ENCODE data around the gene LARGE1.

DNA sequence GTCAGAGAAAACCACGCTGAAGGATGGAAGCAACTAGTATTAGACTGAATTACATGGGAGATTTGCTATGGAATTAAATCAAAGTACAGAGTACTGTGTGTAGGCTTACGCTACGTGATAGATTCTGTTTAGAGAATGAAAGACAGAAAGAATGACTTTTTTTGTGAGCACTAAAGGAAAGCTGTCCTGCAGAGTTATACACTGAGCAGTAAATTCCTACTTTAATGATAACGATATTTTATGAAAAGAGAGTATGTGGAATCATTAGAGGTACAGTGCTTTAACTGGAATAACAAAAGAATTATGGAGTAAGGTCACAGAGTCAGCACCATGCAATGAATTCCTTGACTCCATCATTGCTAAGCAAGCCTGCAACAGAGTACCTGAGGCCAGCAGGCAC, 566.8 kb downstream of the LARGE1 start:
- TF ChIP-seq, protein P1, sequence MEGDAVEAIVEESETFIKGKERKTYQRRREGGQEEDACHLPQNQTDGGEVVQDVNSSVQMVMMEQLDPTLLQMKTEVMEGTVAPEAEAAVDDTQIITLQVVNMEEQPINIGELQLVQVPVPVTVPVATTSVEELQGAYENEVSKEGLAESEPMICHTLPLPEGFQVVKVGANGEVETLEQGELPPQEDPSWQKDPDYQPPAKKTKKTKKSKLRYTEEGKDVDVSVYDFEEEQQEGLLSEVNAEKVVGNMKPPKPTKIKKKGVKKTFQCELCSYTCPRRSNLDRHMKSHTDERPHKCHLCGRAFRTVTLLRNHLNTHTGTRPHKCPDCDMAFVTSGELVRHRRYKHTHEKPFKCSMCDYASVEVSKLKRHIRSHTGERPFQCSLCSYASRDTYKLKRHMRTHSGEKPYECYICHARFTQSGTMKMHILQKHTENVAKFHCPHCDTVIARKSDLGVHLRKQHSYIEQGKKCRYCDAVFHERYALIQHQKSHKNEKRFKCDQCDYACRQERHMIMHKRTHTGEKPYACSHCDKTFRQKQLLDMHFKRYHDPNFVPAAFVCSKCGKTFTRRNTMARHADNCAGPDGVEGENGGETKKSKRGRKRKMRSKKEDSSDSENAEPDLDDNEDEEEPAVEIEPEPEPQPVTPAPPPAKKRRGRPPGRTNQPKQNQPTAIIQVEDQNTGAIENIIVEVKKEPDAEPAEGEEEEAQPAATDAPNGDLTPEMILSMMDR (IDR thresholded peaks at IDR 0.05), result no peak
- no peak for TF ChIP-seq POLR2A (IDR thresholded peaks at IDR 0.05)
